Peyer's patch (tissue), 4 donors: ENCODE data around the gene LRBA. TPM values are rescaled to one million over a fixed set of nuclear protein-coding genes. Genes with fewer than 3 reads are reported as not detected.
A peak's percentile ranks its signal among the peaks of the same experiment; 100 is the strongest.

Source experiments
- DNase-seq, 3 donors: peaks; one replicate each; pipeline ENCODE4 v3.0.0-alpha.2; 2017 to 2019
- H3K27ac ChIP-seq, 4 donors: fragments of 200-600 bp; sonication (generic); one replicate each; pipeline ENCODE4 v1.5.1; 2016 to 2019
- H3K27me3 ChIP-seq, 2 donors: fragments of 200-600 bp; sonication (generic); one replicate each; pipeline ENCODE4 v1.5.1; 2019
- H3K36me3 ChIP-seq, 3 donors: fragments of 200-600 bp; sonication (generic); one replicate each; pipeline ENCODE4 v1.5.1; 2016 to 2019
- H3K4me1 ChIP-seq, 4 donors: fragments of 200-600 bp; sonication (generic); one replicate each; pipeline ENCODE4 v1.5.1; 2016 to 2019
- H3K4me3 ChIP-seq, 4 donors: fragments of 200-600 bp; sonication (generic); 1 replicate in 3 of 4; 2 replicates in 1 of 4; pipeline ENCODE4 v1.5.1; 2016 to 2019; ENCODE audit warnings: mild to moderate bottlenecking in 1 of 4
- H3K9me3 ChIP-seq, 4 donors: fragments of 200-600 bp; sonication (generic); one replicate each; pipeline ENCODE4 v1.5.1; 2016 to 2019; ENCODE audit warnings: mild to moderate bottlenecking in 1 of 4
- CTCF ChIP-seq, 6 experiments: fragments of 450-650 bp in 4 of 6; fragments of 200-600 bp in 2 of 6; sonication (generic) in 1 of 6; IDR thresholded peaks; one replicate each; pipeline ENCODE4 v1.5.1; 2017 to 2019; ENCODE audit warnings: antibody characterized with exemption in 6 of 6, mild to moderate bottlenecking in 3 of 6, moderate library complexity in 1 of 6
- POLR2A ChIP-seq, 2 donors: fragments of 450-650 bp; IDR thresholded peaks; one replicate each; pipeline ENCODE4 v1.5.1; 2017; ENCODE audit warnings: antibody characterized with exemption in 2 of 2, mild to moderate bottlenecking in 2 of 2, moderate library complexity in 2 of 2
- total RNA-seq, 4 donors: library from RNA; depleted of rRNA; stranded (reverse); fragments of >200 nt; gene quantifications; one replicate each; pipeline ENCODE4 v1.1.0, GENCODE V29; 2016

LRBA gene
- total RNA-seq, 4 donors from 2014 or later: 71.5 to 120 (median 91.7) TPM

- H3K27me3 ChIP-seq: no peaks in the 10 kb centered on the region
- H3K4me1 ChIP-seq: no peaks in the 10 kb centered on the region
- no peak overlapping the region for H3K4me3 ChIP-seq
- TF ChIP-seq POLR2A (IDR thresholded peaks at IDR 0.05): no peak
- no peak for TF ChIP-seq CTCF (IDR thresholded peaks at IDR 0.05)
- H3K9me3 ChIP-seq: no peaks in the 10 kb centered on the region
- no peaks in the 10 kb centered on the region for H3K36me3 ChIP-seq
- no peak for DNase-seq
- no peak overlapping the region for H3K27ac ChIP-seq
Observed at GRCh38 chr4:151046609-151047008, 31.5 kb upstream of the LRBA start.

GRCh38 chr4:151045907-151046306 is 30.8 kb upstream of the LRBA start:
- TF ChIP-seq CTCF (IDR thresholded peaks at IDR 0.05) (peak in 2 of 6 experiments; percentile 9 to 19), POLR2A (IDR thresholded peaks at IDR 0.05) (no peak)
- Histone ChIP-seq H3K27me3 (no peaks in the 10 kb centered on the region), H3K4me3 (no peak overlapping the region), H3K36me3 (no peaks in the 10 kb centered on the region), H3K9me3 (no peaks in the 10 kb centered on the region), H3K4me1 (no peaks in the 10 kb centered on the region), H3K27ac (no peak overlapping the region)
- no peak for DNase-seq

GRCh38 chr4:151043803-151044515 is 28.9 kb upstream of the LRBA start:
- no peak for DNase-seq
- H3K27me3 ChIP-seq: no peaks in the 10 kb centered on the region
- H3K36me3 ChIP-seq: no peaks in the 10 kb centered on the region
- H3K9me3 ChIP-seq: no peaks in the 10 kb centered on the region
- TF ChIP-seq POLR2A (IDR thresholded peaks at IDR 0.05): no peak
- no peak for TF ChIP-seq CTCF (IDR thresholded peaks at IDR 0.05)
- H3K27ac ChIP-seq: no peak overlapping the region
- no peak overlapping the region for H3K4me3 ChIP-seq
- no peaks in the 10 kb centered on the region for H3K4me1 ChIP-seq

GRCh38 chr4:151039733-151040132 is 24.6 kb upstream of the LRBA start:
- Histone ChIP-seq H3K9me3 (no peaks in the 10 kb centered on the region), H3K36me3 (no peaks in the 10 kb centered on the region), H3K27me3 (no peaks in the 10 kb centered on the region), H3K4me3 (no peak overlapping the region), H3K4me1 (no peaks in the 10 kb centered on the region), H3K27ac (no peak overlapping the region)
- no peak for DNase-seq
- TF ChIP-seq CTCF (IDR thresholded peaks at IDR 0.05) (no peak), POLR2A (IDR thresholded peaks at IDR 0.05) (no peak)

- no peak for DNase-seq
- H3K27me3 ChIP-seq: no peaks in the 10 kb centered on the region
- TF ChIP-seq POLR2A (IDR thresholded peaks at IDR 0.05) (no peak), CTCF (IDR thresholded peaks at IDR 0.05) (no peak)
Observed at GRCh38 chr4:151038452-151039157, 23.5 kb upstream of the LRBA start.

More at GRCh38 chr4:151038452-151039157, 23.5 kb upstream of the LRBA start:
- no peaks in the 10 kb centered on the region for H3K4me1 ChIP-seq
- H3K27ac ChIP-seq: no peak overlapping the region
- no peaks in the 10 kb centered on the region for H3K36me3 ChIP-seq
- no peaks in the 10 kb centered on the region for H3K9me3 ChIP-seq
- no peak overlapping the region for H3K4me3 ChIP-seq
